Parathyroid adenoma (tissue), 2 donors: ENCODE results near the gene SUMF2.
"Not testable (repeated sequence)": the region's sequence is repeated elsewhere in the genome, so short reads cannot be mapped to it uniquely, and the experiment has no call there.

Experiments used
- H2AFZ ChIP-seq: fragments of 300-600 bp; sonication (generic); one replicate; pipeline ENCODE4 v1.7.0; 2017; ENCODE audit warnings: antibody characterized with exemption, mild to moderate bottlenecking
- H3K27ac ChIP-seq: fragments of 300-600 bp; sonication (generic); one replicate; pipeline ENCODE4 v1.7.0; 2017
- H3K27me3 ChIP-seq: fragments of 300-600 bp; sonication (generic); one replicate; pipeline ENCODE4 v1.7.0; 2017; ENCODE audit warnings: low read length; ENCODE audit not compliant: control insufficient read depth, insufficient read depth
- H3K36me3 ChIP-seq: fragments of 300-600 bp; sonication (generic); one replicate; pipeline ENCODE4 v1.7.0; 2017; ENCODE audit warnings: low read length; ENCODE audit not compliant: control insufficient read depth, insufficient read depth
- H3K4me1 ChIP-seq: fragments of 300-600 bp; sonication (generic); one replicate; pipeline ENCODE4 v1.7.0; 2017; ENCODE audit warnings: control low read depth
- H3K4me2 ChIP-seq: fragments of 300-600 bp; sonication (generic); one replicate; pipeline ENCODE4 v1.7.0; 2017; ENCODE audit warnings: low read length
- H3K4me3 ChIP-seq: fragments of 300-600 bp; sonication (generic); one replicate; pipeline ENCODE4 v1.7.0; 2017; ENCODE audit warnings: low read depth, low read length
- H3K79me2 ChIP-seq: fragments of 300-600 bp; sonication (generic); one replicate; pipeline ENCODE4 v1.7.0; 2017; ENCODE audit warnings: control low read depth
- H3K9ac ChIP-seq: fragments of 300-600 bp; sonication (generic); one replicate; pipeline ENCODE4 v1.7.0; 2017; ENCODE audit warnings: mild to moderate bottlenecking
- H3K9me3 ChIP-seq: fragments of 300-600 bp; sonication (generic); one replicate; pipeline ENCODE4 v1.7.0; 2017; ENCODE audit warnings: low read length; ENCODE audit not compliant: control insufficient read depth
- TF ChIP-seq, protein P1 (sequence below): fragments of 300-600 bp; sonication (generic); IDR thresholded peaks from one replicate; pipeline ENCODE4 v1.7.0; 2017; ENCODE audit warnings: antibody characterized with exemption, mild to moderate bottlenecking
- donor health status: primary hyperparathyroidism.

Gene SUMF2

DNA sequence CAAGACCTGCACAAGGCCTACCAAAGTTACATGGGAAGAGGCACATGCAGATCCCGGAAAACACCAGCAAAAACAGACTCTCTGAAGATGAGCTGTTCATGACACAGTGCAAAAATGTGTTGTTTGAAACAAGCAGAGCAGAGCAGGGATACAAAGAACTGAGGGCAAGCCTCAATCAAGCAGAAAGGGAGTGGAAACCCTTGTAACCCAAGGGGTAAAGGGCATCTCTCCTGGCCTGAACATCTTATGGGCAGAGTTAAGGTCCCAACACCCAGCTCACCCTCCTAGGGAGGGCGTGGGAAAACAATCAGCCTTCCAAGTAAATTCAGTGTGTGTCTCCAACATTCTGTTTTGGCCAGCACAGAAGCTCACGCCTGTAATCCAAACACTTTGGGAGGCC is 23.4 kb upstream of the SUMF2 start:
- Histone ChIP-seq H3K36me3 (no peaks in the 10 kb centered on the region), H3K27ac (no peak overlapping the region), H3K4me3 (no peak overlapping the region), H3K4me2 (no peak overlapping the region), H3K79me2 (no peaks in the 10 kb centered on the region), H3K9me3 (no peaks in the 10 kb centered on the region), H3K4me1 (no peaks in the 10 kb centered on the region), H2AFZ (no peak overlapping the region), H3K9ac (no peak overlapping the region), H3K27me3 (no peaks in the 10 kb centered on the region)
- TF ChIP-seq, protein P1, sequence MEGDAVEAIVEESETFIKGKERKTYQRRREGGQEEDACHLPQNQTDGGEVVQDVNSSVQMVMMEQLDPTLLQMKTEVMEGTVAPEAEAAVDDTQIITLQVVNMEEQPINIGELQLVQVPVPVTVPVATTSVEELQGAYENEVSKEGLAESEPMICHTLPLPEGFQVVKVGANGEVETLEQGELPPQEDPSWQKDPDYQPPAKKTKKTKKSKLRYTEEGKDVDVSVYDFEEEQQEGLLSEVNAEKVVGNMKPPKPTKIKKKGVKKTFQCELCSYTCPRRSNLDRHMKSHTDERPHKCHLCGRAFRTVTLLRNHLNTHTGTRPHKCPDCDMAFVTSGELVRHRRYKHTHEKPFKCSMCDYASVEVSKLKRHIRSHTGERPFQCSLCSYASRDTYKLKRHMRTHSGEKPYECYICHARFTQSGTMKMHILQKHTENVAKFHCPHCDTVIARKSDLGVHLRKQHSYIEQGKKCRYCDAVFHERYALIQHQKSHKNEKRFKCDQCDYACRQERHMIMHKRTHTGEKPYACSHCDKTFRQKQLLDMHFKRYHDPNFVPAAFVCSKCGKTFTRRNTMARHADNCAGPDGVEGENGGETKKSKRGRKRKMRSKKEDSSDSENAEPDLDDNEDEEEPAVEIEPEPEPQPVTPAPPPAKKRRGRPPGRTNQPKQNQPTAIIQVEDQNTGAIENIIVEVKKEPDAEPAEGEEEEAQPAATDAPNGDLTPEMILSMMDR: no peak

DNA sequence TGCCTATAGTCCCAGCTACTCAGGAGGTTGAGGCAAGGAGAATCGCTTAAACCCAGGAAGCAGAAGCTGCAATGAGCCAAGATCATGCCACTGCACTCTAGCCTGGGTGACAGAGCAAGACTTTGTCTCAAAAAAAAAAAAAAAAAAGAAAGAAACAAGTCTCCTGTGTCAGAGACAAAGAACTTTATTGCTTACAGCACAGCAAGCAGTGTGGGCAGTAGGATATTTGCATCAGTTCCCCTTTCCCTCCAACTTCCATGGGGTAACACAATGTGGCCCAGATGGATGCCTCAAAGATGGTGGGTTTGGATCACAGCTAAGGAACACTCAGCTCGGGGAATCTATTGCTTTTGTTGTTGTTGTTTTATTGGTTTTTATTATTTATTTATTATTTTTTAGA is 18.3 kb upstream of the SUMF2 start:
- H3K27ac ChIP-seq, H3K9ac ChIP-seq, H3K4me3 ChIP-seq, H3K4me1 ChIP-seq, H3K27me3 ChIP-seq, H3K79me2 ChIP-seq, H3K9me3 ChIP-seq, H3K4me2 ChIP-seq, H3K36me3 ChIP-seq, H2AFZ ChIP-seq: not testable (repeated sequence)

DNA sequence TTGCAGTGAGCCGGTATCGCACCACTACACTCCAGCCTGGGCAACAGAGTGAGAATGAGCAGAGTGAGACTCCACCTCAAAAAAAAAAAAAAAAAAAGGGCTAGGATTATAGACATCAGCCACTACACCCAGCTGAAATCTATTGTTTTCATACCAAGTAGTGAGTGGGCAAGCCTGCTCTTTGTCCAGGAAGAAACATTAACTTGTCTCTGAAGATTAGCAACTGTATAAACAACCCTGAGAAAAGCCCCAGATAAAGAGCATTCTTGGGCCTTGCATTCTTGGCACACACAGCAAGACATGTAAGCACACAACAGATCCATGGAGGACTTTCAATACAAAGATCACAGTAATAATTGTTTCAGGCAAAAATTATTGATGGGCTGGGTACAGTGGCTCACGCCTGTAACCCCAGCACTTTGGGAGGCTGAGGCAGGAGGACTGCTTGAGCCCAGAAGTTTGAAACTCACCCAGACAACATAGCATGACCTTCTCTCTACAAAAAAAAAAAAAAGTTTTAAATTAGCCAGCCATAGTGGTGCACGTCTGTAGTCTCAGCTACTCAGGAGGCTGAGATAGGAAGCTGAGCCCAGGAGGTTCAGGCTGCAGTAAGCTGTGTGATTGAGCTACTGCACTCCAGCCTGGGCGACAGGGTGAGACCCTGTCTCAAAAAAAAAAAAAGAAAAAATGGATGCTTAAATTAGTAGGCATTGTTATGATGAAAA is 17.2 kb upstream of the SUMF2 start:
- no peaks in the 10 kb centered on the region for H3K27me3 ChIP-seq
- H3K79me2 ChIP-seq: peaks cover 2% of the 10 kb centered on the region
- H3K4me3 ChIP-seq: no peak overlapping the region
- H3K4me2 ChIP-seq: no peak overlapping the region
- no peak overlapping the region for H3K27ac ChIP-seq
- H3K4me1 ChIP-seq: peaks cover 4% of the 10 kb centered on the region
- no peaks in the 10 kb centered on the region for H3K9me3 ChIP-seq
- H2AFZ ChIP-seq: no peak overlapping the region
- no peaks in the 10 kb centered on the region for H3K36me3 ChIP-seq
- TF ChIP-seq, protein P1: no peak
- no peak overlapping the region for H3K9ac ChIP-seq

DNA sequence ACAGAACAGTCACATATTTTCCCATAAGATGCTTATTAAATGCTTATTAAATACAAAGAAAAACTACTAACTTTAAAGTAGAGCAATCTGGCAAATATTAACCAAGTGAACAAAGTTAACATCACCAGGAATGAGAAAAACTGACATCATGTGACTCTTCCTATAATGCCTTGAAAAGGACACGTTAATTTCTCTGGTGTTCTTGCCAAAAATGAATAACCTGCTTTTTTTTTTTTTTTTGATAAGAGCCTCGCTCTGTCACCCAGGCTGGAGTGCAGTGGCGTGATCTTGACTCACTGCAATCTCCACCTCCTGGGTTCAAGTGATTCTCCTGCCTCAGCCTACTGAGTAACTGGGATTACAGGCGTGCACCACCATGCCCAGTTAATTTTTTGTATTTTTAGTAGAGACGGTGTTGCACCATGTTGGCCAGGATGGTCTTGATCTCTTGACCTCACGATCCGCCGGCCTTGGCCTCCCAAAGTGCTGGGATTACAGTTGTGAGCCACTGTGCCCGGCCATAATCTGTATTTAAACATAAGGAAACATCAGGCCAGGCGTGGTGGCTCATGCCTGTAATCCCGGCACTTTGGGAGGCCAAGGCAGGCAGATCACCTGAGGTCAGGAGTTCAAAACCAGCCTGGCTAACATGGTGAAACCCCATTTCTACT is 16.5 kb upstream of the SUMF2 start:
- H3K4me2 ChIP-seq, H3K9me3 ChIP-seq, H3K79me2 ChIP-seq, H3K36me3 ChIP-seq, H3K27me3 ChIP-seq, H3K4me1 ChIP-seq, H3K27ac ChIP-seq, H3K4me3 ChIP-seq, H2AFZ ChIP-seq, H3K9ac ChIP-seq: not testable (repeated sequence)

DNA sequence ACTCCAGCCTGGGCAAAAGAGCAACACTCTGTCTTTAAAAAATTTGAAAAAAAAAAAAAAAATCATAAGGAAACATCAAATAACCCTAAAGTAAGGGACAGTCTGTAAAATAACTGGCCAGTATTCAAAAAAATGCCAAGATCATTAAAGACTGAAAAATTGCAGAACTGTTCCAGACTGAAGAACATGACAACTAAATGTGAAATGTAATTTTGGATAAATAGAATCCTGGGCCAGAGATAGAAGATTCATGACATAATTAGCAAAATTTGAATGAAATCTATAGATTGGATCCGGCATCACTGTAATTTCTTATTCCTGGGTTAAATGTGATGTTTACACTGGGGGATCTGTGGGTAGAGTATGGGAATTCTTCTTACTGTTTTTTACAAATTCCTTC is 15.8 kb upstream of the SUMF2 start:
- H3K36me3 ChIP-seq: no peaks in the 10 kb centered on the region
- peaks cover 5% of the 10 kb centered on the region for H3K4me1 ChIP-seq
- no peak overlapping the region for H3K9ac ChIP-seq
- TF ChIP-seq, protein P1: no peak
- H3K27me3 ChIP-seq: no peaks in the 10 kb centered on the region
- no peak overlapping the region for H3K4me2 ChIP-seq
- H3K4me3 ChIP-seq: no peak overlapping the region
- no peak overlapping the region for H2AFZ ChIP-seq
- H3K9me3 ChIP-seq: no peaks in the 10 kb centered on the region
- H3K79me2 ChIP-seq: peaks cover 11% of the 10 kb centered on the region
- H3K27ac ChIP-seq: no peak overlapping the region

DNA sequence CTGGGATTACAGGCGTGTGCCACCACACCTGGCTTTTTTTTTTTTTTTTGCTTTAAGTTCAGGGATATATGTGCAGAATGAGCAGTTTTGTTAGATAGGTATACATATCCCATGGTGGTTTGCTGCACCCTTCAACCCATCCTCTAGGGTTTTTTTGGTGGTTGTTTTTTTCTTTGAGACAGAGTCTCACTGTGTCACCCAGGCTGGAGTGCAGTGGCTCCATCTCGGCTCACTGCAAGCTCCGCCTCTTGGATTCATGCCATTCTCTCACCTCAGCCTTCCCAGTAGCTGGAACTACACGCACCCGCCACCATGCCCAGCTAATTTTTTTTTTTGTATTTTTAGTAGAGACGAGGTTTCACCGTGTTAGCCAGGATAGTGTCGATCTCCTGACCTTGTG is 15.3 kb upstream of the SUMF2 start:
- H3K27ac ChIP-seq, H3K27me3 ChIP-seq, H3K4me1 ChIP-seq, H3K36me3 ChIP-seq, H3K9me3 ChIP-seq, H3K4me3 ChIP-seq, H3K9ac ChIP-seq, H3K4me2 ChIP-seq, H2AFZ ChIP-seq: not testable (repeated sequence)
- peaks cover 15% of the 10 kb centered on the region for H3K79me2 ChIP-seq
